ENCODE measurements around the gene HDAC9.

DNA sequence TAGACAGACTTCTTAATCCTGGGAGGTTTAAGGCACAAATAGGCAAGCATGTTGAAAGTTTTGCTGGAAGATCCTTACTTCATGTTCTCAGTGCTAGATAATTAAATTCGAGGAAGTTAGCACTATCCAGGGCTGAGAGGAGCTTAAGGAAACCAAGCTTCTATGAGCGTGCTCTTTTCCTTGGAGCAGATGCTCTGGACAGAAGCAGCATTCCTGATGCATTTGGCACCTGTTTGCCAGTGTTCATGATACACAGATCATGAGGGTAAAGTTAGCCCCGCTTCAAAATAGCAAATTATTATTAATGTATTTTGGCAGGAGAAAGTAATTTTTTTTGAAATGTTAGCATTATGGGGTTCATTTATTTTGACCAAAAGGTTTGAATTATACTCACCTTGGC lies 9.4 kb downstream of the HDAC9 start:
- TF ChIP-seq, protein P1, sequence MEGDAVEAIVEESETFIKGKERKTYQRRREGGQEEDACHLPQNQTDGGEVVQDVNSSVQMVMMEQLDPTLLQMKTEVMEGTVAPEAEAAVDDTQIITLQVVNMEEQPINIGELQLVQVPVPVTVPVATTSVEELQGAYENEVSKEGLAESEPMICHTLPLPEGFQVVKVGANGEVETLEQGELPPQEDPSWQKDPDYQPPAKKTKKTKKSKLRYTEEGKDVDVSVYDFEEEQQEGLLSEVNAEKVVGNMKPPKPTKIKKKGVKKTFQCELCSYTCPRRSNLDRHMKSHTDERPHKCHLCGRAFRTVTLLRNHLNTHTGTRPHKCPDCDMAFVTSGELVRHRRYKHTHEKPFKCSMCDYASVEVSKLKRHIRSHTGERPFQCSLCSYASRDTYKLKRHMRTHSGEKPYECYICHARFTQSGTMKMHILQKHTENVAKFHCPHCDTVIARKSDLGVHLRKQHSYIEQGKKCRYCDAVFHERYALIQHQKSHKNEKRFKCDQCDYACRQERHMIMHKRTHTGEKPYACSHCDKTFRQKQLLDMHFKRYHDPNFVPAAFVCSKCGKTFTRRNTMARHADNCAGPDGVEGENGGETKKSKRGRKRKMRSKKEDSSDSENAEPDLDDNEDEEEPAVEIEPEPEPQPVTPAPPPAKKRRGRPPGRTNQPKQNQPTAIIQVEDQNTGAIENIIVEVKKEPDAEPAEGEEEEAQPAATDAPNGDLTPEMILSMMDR (IDR thresholded peaks at IDR 0.05), result no peak
- no peak for TF ChIP-seq POLR2A (IDR thresholded peaks at IDR 0.05)
